Measurements from ENCODE around the gene SF3B3. TPM values are rescaled to one million over a fixed set of nuclear protein-coding genes. Genes with fewer than 3 reads are reported as not detected.

The SF3B3 gene
- total RNA-seq, 1 experiment from 2014 or later, result 475 TPM

- H3K27ac Mint-ChIP-seq, result 0 out of 2 replicates have a peak overlapping the region, but pooled peaks have one; percentile 34
- no peak overlapping the region for H3K4me3 Mint-ChIP-seq
- DNase-seq (ENCODE audit: low spot score) (no peak), ATAC-seq (no peak)
- peaks cover 86% of the 10 kb centered on the region for H3K36me3 Mint-ChIP-seq
- TF ChIP-seq CDX4 (CRISPR knock-in tag; IDR thresholded peaks at IDR 0.05; ENCODE audit: borderline replicate concordance) (no peak), FOXJ3 (CRISPR knock-in tag; IDR thresholded peaks at IDR 0.05; ENCODE audit: borderline replicate concordance) (no peak), TEAD1 (CRISPR knock-in tag; IDR thresholded peaks at IDR 0.05) (no peak), AR (CRISPR knock-in tag; IDR thresholded peaks at IDR 0.05) (no peak), MAX (CRISPR knock-in tag; IDR thresholded peaks at IDR 0.05) (no peak), ZBTB43 (CRISPR knock-in tag; IDR thresholded peaks at IDR 0.05) (no peak), MLX (CRISPR knock-in tag; IDR thresholded peaks at IDR 0.05) (no peak), ETV6 (CRISPR knock-in tag; IDR thresholded peaks at IDR 0.05) (no peak), ZNF396 (CRISPR knock-in tag; IDR thresholded peaks at IDR 0.05; ENCODE audit: borderline replicate concordance) (no peak), USF1 (CRISPR knock-in tag; IDR thresholded peaks at IDR 0.05) (no peak)
- POLR2A ChIA-PET, result no interaction called here
- no peaks in the 10 kb centered on the region for H3K27me3 Mint-ChIP-seq (ENCODE audit: low read depth)
- H3K9me3 Mint-ChIP-seq, result no peaks in the 10 kb centered on the region
- CTCF ChIA-PET, result interaction anchor here (1.2 kb wide), 1 partner anchor 173 kb away, joined by 3 read pairs; no protein-coding TSS in a partner anchor
- peaks cover 6% of the 10 kb centered on the region for H3K4me1 Mint-ChIP-seq
Observed at GRCh38 chr16:70553645-70554044, 30.0 kb downstream of the SF3B3 start.

- peaks cover 6% of the 10 kb centered on the region for H3K4me1 Mint-ChIP-seq
- no peaks in the 10 kb centered on the region for H3K27me3 Mint-ChIP-seq (ENCODE audit: low read depth)
- H3K4me3 Mint-ChIP-seq, result no peak overlapping the region
- H3K9me3 Mint-ChIP-seq, result no peaks in the 10 kb centered on the region
- ChIA-PET CTCF (interaction anchor here (1.4 kb wide), 1 partner anchor 98 kb away, joined by 3 read pairs; no protein-coding TSS in a partner anchor), POLR2A (no interaction called here)
- DNase-seq (ENCODE audit: low spot score) (no peak), ATAC-seq (no peak)
- H3K36me3 Mint-ChIP-seq, result peaks cover 86% of the 10 kb centered on the region
- H3K27ac Mint-ChIP-seq, result no peak overlapping the region
- no peak for TF ChIP-seq MLX (CRISPR knock-in tag; IDR thresholded peaks at IDR 0.05)
- no peak for TF ChIP-seq ZNF532 (CRISPR knock-in tag; IDR thresholded peaks at IDR 0.05; ENCODE audit: borderline replicate concordance)
- TF ChIP-seq ATF2 (CRISPR knock-in tag; IDR thresholded peaks at IDR 0.05; ENCODE audit: borderline replicate concordance, low read depth), result no peak
- TF ChIP-seq ZNF512 (CRISPR knock-in tag; IDR thresholded peaks at IDR 0.05; ENCODE audit: borderline replicate concordance), result no peak
- TF ChIP-seq JUN (CRISPR knock-in tag; IDR thresholded peaks at IDR 0.05), result no peak
- TF ChIP-seq ZNF232 (CRISPR knock-in tag; IDR thresholded peaks at IDR 0.05), result no peak
- TF ChIP-seq ZNF263 (CRISPR knock-in tag; IDR thresholded peaks at IDR 0.05; ENCODE audit: low read depth), result no peak
- TF ChIP-seq ATF6 (CRISPR knock-in tag; IDR thresholded peaks at IDR 0.05), result no peak
Observed at GRCh38 chr16:70556063-70556462, 32.4 kb downstream of the SF3B3 start.
